GM19397 (cell line): Measurements from ENCODE around the gene NTM.

Experiments used
- ATAC-seq: cut with Tn5 transposase; IDR thresholded peaks from one replicate; pipeline ENCODE4 v1.9.1; 2021; ENCODE audit warnings: mild to moderate bottlenecking, moderate library complexity; ENCODE audit not compliant: unreplicated experiment

The NTM gene

GRCh38 chr11:131592734-131593133 is 222.3 kb downstream of the NTM start:
- ATAC-seq: no peak

GRCh38 chr11:131593301-131593700 is 222.9 kb downstream of the NTM start:
- no peak for ATAC-seq

- ATAC-seq: no peak
Measured at GRCh38 chr11:131595797-131596196, 225.4 kb downstream of the NTM start.

- ATAC-seq: no peak
Measured at GRCh38 chr11:131597890-131598289, 227.5 kb downstream of the NTM start.

GRCh38 chr11:131598305-131598704 is 227.9 kb downstream of the NTM start:
- ATAC-seq: no peak

GRCh38 chr11:131599285-131599684 is 228.9 kb downstream of the NTM start:
- ATAC-seq: no peak

- no peak for ATAC-seq
Measured at GRCh38 chr11:131600628-131601027, 230.2 kb downstream of the NTM start.

- ATAC-seq: no peak
Measured at GRCh38 chr11:131601586-131601985, 231.2 kb downstream of the NTM start.

- ATAC-seq: no peak
Measured at GRCh38 chr11:131602431-131602830, 232.0 kb downstream of the NTM start.

- ATAC-seq: no peak
Measured at GRCh38 chr11:131606811-131607335, 236.5 kb downstream of the NTM start.

- no peak for ATAC-seq
Measured at GRCh38 chr11:131609337-131609736, 238.9 kb downstream of the NTM start.

GRCh38 chr11:131609921-131610320 is 239.5 kb downstream of the NTM start:
- no peak for ATAC-seq

- ATAC-seq: no peak
Measured at GRCh38 chr11:131611322-131611721, 240.9 kb downstream of the NTM start.

- ATAC-seq: no peak
Measured at GRCh38 chr11:131612533-131612932, 242.1 kb downstream of the NTM start.

- ATAC-seq: no peak
Measured at GRCh38 chr11:131614631-131615030, 244.2 kb downstream of the NTM start.

GRCh38 chr11:131615611-131616010 is 245.2 kb downstream of the NTM start:
- ATAC-seq: no peak

- no peak for ATAC-seq
Measured at GRCh38 chr11:131616481-131617140, 246.2 kb downstream of the NTM start.

GRCh38 chr11:131618201-131618600 is 247.8 kb downstream of the NTM start:
- no peak for ATAC-seq

- no peak for ATAC-seq
Measured at GRCh38 chr11:131622193-131622592, 251.8 kb downstream of the NTM start.

GRCh38 chr11:131624531-131624930 is 254.1 kb downstream of the NTM start:
- ATAC-seq: no peak

- no peak for ATAC-seq
Measured at GRCh38 chr11:131626788-131627187, 256.4 kb downstream of the NTM start.

- no peak for ATAC-seq
Measured at GRCh38 chr11:131628739-131629138, 258.3 kb downstream of the NTM start.

GRCh38 chr11:131629925-131630540 is 259.6 kb downstream of the NTM start:
- no peak for ATAC-seq
